K562 (cell line): ENCODE results near the gene PID1. TPM values are rescaled to one million over a fixed set of nuclear protein-coding genes. Genes with fewer than 3 reads are reported as not detected.

Experiments
- ATAC-seq: fragments of 200-7000 bp; cut with Tn5 transposase; 3 replicates; pipeline ENCODE4 v1.9.1; 2020; ENCODE audit warnings: moderate library complexity
- BruUV-seq: library from RNA; stranded (reverse); fragments of 400-500 nt; replicated peaks from 2 replicates; lab custom pipeline; 2021; lab: Mats Ljungman, UMichigan
- CTCF ChIA-PET: fragments of 300-600 bp; formaldehyde crosslinking; extraction: SDS; loops from one replicate; lab custom pipeline; 2021; ENCODE audit warnings: low intra/inter-chr PET ratio; lab: Yijun Ruan, JAX
- POLR2A ChIA-PET: fragments of 300-600, 350-650 bp; sonication (Branson Sonifier 250); formaldehyde crosslinking; extraction: SDS; loops from one replicate; lab custom pipeline; 2021; ENCODE audit warnings: antibody characterized with exemption, inconsistent platforms; lab: Yijun Ruan, JAX
- DNase-seq, 4 experiments: peaks; one replicate each; pipeline versions ENCODE4 v3.0.0 to v3.0.0-alpha.2; 2011 to 2018; ENCODE audit warnings: low spot score in 3 of 4, mixed read lengths in 3 of 4; ENCODE audit errors: extremely low read depth in 1 of 4
- FAIRE-seq: peaks from 2 replicates; lab custom pipeline; 2011; peaks lifted over from hg19 to GRCh38; lab: Jason Lieb, UNC
- H2AFZ ChIP-seq: 2 replicates; pipeline ENCODE4 v1.6.0; 2011; ENCODE audit warnings: low read depth, low read length, control low read depth, inconsistent platforms
- H3K27ac ChIP-seq: fragments of 200-600 bp; 3 replicates; pipeline ENCODE4 v1.8.0; 2011; ENCODE audit warnings: low read depth, mild to moderate bottlenecking, control low read depth, inconsistent platforms, low read length, moderate library complexity, mixed read lengths; ENCODE audit errors: extremely low read depth
- H3K27me3 ChIP-seq, 2 experiments: fragments of 300-600 bp in 1 of 2; 2 replicates in 1 of 2; 3 replicates in 1 of 2; pipeline versions ENCODE4 v1.6.0 to v1.8.0; 2011; ENCODE audit warnings: inconsistent platforms in 2 of 2, low read length in 2 of 2, mild to moderate bottlenecking in 1 of 2, mixed read lengths in 1 of 2, moderate library complexity in 1 of 2; ENCODE audit not compliant: control insufficient read depth in 2 of 2, insufficient read depth in 2 of 2
- H3K36me3 ChIP-seq: fragments of 300-600 bp; 3 replicates; pipeline ENCODE4 v1.8.0; 2011; ENCODE audit warnings: mild to moderate bottlenecking, low read length, inconsistent platforms; ENCODE audit not compliant: control insufficient read depth, insufficient read depth
- H3K4me1 ChIP-seq, 2 experiments: fragments of 200-600 bp in 1 of 2; replicated peaks in 1 of 2; 2 replicates in 1 of 2; 3 replicates in 1 of 2; pipeline versions ENCODE4 v1.5.1 to v1.8.0; 2011; ENCODE audit warnings: inconsistent platforms in 2 of 2, low read length in 2 of 2, mild to moderate bottlenecking in 1 of 2, mixed read lengths in 1 of 2, moderate library complexity in 1 of 2; ENCODE audit not compliant: control insufficient read depth in 2 of 2, insufficient read depth in 2 of 2
- H3K4me2 ChIP-seq: 2 replicates; pipeline ENCODE4 v1.6.1; 2011; ENCODE audit warnings: low read length, control low read depth, inconsistent platforms, mixed read lengths; ENCODE audit not compliant: insufficient read depth
- H3K4me3 ChIP-seq: fragments of 200-600 bp; sonication (generic), shearing (Covaris generic); 2 replicates; pipeline ENCODE4 v1.5.1; 2016; ENCODE audit warnings: control low read depth, inconsistent platforms
- H3K79me2 ChIP-seq: fragments of 200-600 bp; 3 replicates; pipeline ENCODE4 v1.8.0; 2011; ENCODE audit warnings: low read length, inconsistent platforms; ENCODE audit not compliant: control insufficient read depth, insufficient read depth
- H3K9ac ChIP-seq, 2 experiments: 2 replicates each; pipeline versions ENCODE4 v1.6.0 to v1.6.1; 2011; ENCODE audit warnings: low read depth in 2 of 2, low read length in 2 of 2, control low read depth in 1 of 2, inconsistent platforms in 1 of 2, mild to moderate bottlenecking in 1 of 2, mixed read lengths in 1 of 2; ENCODE audit not compliant: insufficient read depth in 1 of 2
- H3K9me1 ChIP-seq: one replicate; pipeline ENCODE4 v1.6.0; 2011; ENCODE audit warnings: inconsistent platforms, mild to moderate bottlenecking, low read length, moderate library complexity; ENCODE audit not compliant: control insufficient read depth, insufficient read depth
- H3K9me3 ChIP-seq: replicated peaks from 2 replicates; pipeline ENCODE4 v1.5.1; 2011; ENCODE audit warnings: low read depth, low read length, inconsistent platforms; ENCODE audit not compliant: control insufficient read depth, insufficient read depth
- H4K20me1 ChIP-seq: replicated peaks from 2 replicates; pipeline ENCODE4 v1.6.1; 2011; ENCODE audit warnings: low read length, inconsistent platforms, mixed read lengths; ENCODE audit not compliant: control insufficient read depth, insufficient read depth
- ARNT ChIP-seq, 2 experiments: fragments of 450-650 bp; IDR thresholded peaks; 2 replicates each; pipeline ENCODE4 v1.6.1; 2016; ENCODE audit warnings: mild to moderate bottlenecking in 1 of 2
- FOXA3 ChIP-seq, 2 experiments: fragments of 450-650 bp in 1 of 2; sonication (generic) in 1 of 2; formaldehyde crosslinking; IDR thresholded peaks in 1 of 2; conservative IDR thresholded peaks in 1 of 2; 2 replicates each; pipeline versions ENCODE4 v1.4.0 to v1.8.0; 2020 to 2022; ENCODE audit warnings: mild to moderate bottlenecking in 2 of 2, missing genetic modification reagents in 1 of 2
- POLR2G ChIP-seq: fragments of 200-400 bp; formaldehyde crosslinking; IDR thresholded peaks from 2 replicates; pipeline ENCODE4 v1.6.1; 2017; ENCODE audit warnings: low read depth, mild to moderate bottlenecking, antibody characterized with exemption, low read length, moderate library complexity
- ZFX ChIP-seq: sonication (generic); formaldehyde crosslinking; IDR thresholded peaks from 2 replicates; pipeline ENCODE4 v1.8.0; 2022; ENCODE audit warnings: mild to moderate bottlenecking, missing genetic modification reagents, moderate library complexity
- ZKSCAN8 ChIP-seq: fragments of 200-800 bp; sonication (Bioruptor generic); IDR thresholded peaks from 2 replicates; pipeline ENCODE4 v1.6.1; 2016; ENCODE audit warnings: missing genetic modification characterization, missing compliant biosample characterization
- WGBS: fragments of 100-300 bp; shearing (Covaris generic); methylation state at CpG from one replicate; pipeline ENCODE4 v1.1.6; 2016; ENCODE audit warnings: low coverage, mixed read lengths; ENCODE audit not compliant: insufficient coverage; ENCODE audit errors: missing lambda C conversion rate; 5-methylcytosine and 5-hydroxymethylcytosine counted together
- in situ Hi-C: fragments of 300-500 bp; cut with MboI; formaldehyde crosslinking; loops from 4 replicates; pipeline ENCODE4 v1.15.0; 2018; ENCODE audit warnings: inconsistent platforms, mixed read lengths
- intact Hi-C: fragments of 100-400 bp; cut with micrococcal nuclease; formaldehyde crosslinking; loops from 2 replicates; pipeline ENCODE4 v1.14.2; 2022
- polyA plus RNA-seq, 8 experiments: library from polyadenylated mRNA; depleted of rRNA in 4 of 8; stranded (reverse) in 5 of 8; unstranded in 3 of 8; fragments of >200 nt; fragmentation: Nextera tagmentation in 2 of 8; fragmentation: Illumina TruSeq in 1 of 8; extraction: Ambion mirVana in 2 of 8; extraction: Trizol in 1 of 8; gene quantifications; 2 replicates each; pipeline versions ENCODE4 v1.2.1 to v1.2.3, GENCODE V29; 2011 to 2014; ENCODE audit warnings: inconsistent platforms in 1 of 8, missing spikeins in 1 of 8
- total RNA-seq, 7 experiments: library from RNA; depleted of rRNA in 6 of 7; stranded (reverse); fragments of >200 nt in 6 of 7; fragmentation: Illumina TruSeq in 2 of 7; extraction: Trizol in 2 of 7; gene quantifications; 2 replicates each; pipeline versions ENCODE4 v1.2.1 to v1.2.3, GENCODE V29; 2011 to 2021; ENCODE audit warnings: low replicate concordance in 1 of 7
- TF ChIP-seq, protein P1 (sequence below): fragments of 450-650 bp; conservative IDR thresholded peaks from 2 replicates; pipeline ENCODE4 v1.6.1; 2016; ENCODE audit warnings: missing genetic modification characterization, low read depth, mild to moderate bottlenecking, missing compliant biosample characterization, moderate library complexity
- TF ChIP-seq, protein P2 (sequence below): fragments of 200-400 bp; formaldehyde crosslinking; IDR thresholded peaks from 2 replicates; pipeline ENCODE4 v1.6.1; 2017; ENCODE audit warnings: mild to moderate bottlenecking, low read depth, low read length, moderate library complexity
- TF ChIP-seq, protein P3 (sequence below): fragments of 200-800 bp; sonication (Bioruptor generic); IDR thresholded peaks from 2 replicates; pipeline ENCODE4 v1.6.1; 2016; ENCODE audit warnings: missing genetic modification characterization, missing compliant biosample characterization

The PID1 gene
- total and polyA plus RNA-seq, 9 of the 15 experiments (the other 6 are each of a cell fraction or from before 2014, with no cell fraction given) = not detected

DNA sequence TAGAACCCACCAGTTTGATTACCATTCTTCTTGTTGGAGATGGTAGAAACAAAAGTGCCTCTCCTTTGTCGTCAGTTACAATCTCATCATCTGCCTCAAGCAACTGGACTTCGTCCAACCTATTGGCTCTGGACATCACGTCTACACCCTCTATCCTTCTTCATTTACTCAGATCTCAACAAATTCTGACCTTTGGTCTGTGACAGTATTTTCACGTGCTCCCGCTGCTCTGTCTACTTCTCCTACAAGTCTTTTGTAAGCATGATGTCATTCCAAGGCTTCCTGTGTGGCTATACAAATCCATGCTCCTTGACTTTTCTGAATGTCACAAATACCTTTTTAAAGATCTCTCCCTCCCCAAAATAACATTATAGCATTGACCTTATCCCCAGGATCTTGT lies 43.0 kb upstream of the PID1 start:
- H3K4me2 ChIP-seq = no peak overlapping the region
- H3K9me1 ChIP-seq = no peaks in the 10 kb centered on the region
- ChIA-PET CTCF (no interaction called here), POLR2A (no interaction called here)
- no peaks in the 10 kb centered on the region for H4K20me1 ChIP-seq
- no peaks in the 10 kb centered on the region; the same call in 1 of the 2 replicates for H3K9me3 ChIP-seq
- H3K4me3 ChIP-seq = no peak overlapping the region
- WGBS = 0% methylated on average over 5 of the region's 5 CpGs
- no peaks in the 10 kb centered on the region for H3K79me2 ChIP-seq
- TF ChIP-seq ZFX (no peak), ARNT (IDR thresholded peaks at IDR 0.05) (no peak), POLR2G (no peak), FOXA3 (CRISPR knock-in tag; conservative IDR thresholded peaks at IDR 0.05 in 1 of 2, IDR thresholded peaks at IDR 0.05 in 1 of 2) (no peak), ZKSCAN8 (no peak)
- TF ChIP-seq, protein P1, sequence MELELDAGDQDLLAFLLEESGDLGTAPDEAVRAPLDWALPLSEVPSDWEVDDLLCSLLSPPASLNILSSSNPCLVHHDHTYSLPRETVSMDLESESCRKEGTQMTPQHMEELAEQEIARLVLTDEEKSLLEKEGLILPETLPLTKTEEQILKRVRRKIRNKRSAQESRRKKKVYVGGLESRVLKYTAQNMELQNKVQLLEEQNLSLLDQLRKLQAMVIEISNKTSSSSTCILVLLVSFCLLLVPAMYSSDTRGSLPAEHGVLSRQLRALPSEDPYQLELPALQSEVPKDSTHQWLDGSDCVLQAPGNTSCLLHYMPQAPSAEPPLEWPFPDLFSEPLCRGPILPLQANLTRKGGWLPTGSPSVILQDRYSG (tag) = no peak
- TF ChIP-seq, protein P2, sequence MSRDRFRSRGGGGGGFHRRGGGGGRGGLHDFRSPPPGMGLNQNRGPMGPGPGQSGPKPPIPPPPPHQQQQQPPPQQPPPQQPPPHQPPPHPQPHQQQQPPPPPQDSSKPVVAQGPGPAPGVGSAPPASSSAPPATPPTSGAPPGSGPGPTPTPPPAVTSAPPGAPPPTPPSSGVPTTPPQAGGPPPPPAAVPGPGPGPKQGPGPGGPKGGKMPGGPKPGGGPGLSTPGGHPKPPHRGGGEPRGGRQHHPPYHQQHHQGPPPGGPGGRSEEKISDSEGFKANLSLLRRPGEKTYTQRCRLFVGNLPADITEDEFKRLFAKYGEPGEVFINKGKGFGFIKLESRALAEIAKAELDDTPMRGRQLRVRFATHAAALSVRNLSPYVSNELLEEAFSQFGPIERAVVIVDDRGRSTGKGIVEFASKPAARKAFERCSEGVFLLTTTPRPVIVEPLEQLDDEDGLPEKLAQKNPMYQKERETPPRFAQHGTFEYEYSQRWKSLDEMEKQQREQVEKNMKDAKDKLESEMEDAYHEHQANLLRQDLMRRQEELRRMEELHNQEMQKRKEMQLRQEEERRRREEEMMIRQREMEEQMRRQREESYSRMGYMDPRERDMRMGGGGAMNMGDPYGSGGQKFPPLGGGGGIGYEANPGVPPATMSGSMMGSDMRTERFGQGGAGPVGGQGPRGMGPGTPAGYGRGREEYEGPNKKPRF = no peak
- TF ChIP-seq, protein P3, sequence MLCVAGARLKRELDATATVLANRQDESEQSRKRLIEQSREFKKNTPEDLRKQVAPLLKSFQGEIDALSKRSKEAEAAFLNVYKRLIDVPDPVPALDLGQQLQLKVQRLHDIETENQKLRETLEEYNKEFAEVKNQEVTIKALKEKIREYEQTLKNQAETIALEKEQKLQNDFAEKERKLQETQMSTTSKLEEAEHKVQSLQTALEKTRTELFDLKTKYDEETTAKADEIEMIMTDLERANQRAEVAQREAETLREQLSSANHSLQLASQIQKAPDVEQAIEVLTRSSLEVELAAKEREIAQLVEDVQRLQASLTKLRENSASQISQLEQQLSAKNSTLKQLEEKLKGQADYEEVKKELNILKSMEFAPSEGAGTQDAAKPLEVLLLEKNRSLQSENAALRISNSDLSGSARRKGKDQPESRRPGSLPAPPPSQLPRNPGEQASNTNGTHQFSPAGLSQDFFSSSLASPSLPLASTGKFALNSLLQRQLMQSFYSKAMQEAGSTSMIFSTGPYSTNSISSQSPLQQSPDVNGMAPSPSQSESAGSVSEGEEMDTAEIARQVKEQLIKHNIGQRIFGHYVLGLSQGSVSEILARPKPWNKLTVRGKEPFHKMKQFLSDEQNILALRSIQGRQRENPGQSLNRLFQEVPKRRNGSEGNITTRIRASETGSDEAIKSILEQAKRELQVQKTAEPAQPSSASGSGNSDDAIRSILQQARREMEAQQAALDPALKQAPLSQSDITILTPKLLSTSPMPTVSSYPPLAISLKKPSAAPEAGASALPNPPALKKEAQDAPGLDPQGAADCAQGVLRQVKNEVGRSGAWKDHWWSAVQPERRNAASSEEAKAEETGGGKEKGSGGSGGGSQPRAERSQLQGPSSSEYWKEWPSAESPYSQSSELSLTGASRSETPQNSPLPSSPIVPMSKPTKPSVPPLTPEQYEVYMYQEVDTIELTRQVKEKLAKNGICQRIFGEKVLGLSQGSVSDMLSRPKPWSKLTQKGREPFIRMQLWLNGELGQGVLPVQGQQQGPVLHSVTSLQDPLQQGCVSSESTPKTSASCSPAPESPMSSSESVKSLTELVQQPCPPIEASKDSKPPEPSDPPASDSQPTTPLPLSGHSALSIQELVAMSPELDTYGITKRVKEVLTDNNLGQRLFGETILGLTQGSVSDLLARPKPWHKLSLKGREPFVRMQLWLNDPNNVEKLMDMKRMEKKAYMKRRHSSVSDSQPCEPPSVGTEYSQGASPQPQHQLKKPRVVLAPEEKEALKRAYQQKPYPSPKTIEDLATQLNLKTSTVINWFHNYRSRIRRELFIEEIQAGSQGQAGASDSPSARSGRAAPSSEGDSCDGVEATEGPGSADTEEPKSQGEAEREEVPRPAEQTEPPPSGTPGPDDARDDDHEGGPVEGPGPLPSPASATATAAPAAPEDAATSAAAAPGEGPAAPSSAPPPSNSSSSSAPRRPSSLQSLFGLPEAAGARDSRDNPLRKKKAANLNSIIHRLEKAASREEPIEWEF (CRISPR knock-in tag) = no peak
- no TSS peak for BruUV-seq
- H3K27me3 ChIP-seq = no peaks in the 10 kb centered on the region
- no peak for FAIRE-seq
- no peak for DNase-seq
- no peaks in the 10 kb centered on the region for H3K4me1 ChIP-seq
- H3K27ac ChIP-seq = no peak overlapping the region
- H3K9ac ChIP-seq = no peak overlapping the region
- intact Hi-C loops (no loop called here), in situ Hi-C loops (no loop called here)
- H3K36me3 ChIP-seq = no peaks in the 10 kb centered on the region
- ATAC-seq = no peak
- no peak overlapping the region for H2AFZ ChIP-seq
